ENCODE measurements around the gene SHH. TPM values are rescaled to one million over a fixed set of nuclear protein-coding genes. Genes with fewer than 3 reads are reported as not detected.

The SHH gene
- total RNA-seq, 4 donors from 2014 or later = 0.21 to 0.68 TPM; not detected in 2

DNA sequence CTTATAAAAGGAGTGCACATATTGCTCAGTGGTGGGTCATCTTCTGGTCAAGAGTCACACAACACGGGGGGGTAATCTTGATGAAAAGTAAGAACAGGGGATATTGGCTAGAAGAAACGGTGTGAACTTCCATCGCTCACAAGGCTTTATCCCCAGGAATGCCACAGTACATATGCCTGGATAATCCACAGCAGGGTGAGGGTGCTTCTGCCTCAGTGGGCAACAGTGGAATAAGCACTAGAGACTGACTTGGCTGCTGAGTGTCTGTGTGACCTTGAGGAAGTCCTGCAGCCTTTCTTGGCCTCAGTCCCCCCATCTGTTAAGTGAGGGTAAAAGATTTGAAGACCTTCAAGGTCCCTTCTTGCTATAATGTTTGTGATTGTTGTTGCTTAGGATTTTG, 44.9 kb upstream of the SHH start:
- peaks cover 4% of the 10 kb centered on the region for H3K27me3 ChIP-seq
- WGBS = 85% methylated on average over 3 of the region's 3 CpGs
- DNase-seq (ENCODE audit: low spot score in 2 of 2) = peak in 1 of 2 donors; percentile 10
- H3K9me3 ChIP-seq = no peaks in the 10 kb centered on the region
- H3K4me1 ChIP-seq = no peaks in the 10 kb centered on the region
- H3K36me3 ChIP-seq = no peaks in the 10 kb centered on the region
- TF ChIP-seq, protein P1, sequence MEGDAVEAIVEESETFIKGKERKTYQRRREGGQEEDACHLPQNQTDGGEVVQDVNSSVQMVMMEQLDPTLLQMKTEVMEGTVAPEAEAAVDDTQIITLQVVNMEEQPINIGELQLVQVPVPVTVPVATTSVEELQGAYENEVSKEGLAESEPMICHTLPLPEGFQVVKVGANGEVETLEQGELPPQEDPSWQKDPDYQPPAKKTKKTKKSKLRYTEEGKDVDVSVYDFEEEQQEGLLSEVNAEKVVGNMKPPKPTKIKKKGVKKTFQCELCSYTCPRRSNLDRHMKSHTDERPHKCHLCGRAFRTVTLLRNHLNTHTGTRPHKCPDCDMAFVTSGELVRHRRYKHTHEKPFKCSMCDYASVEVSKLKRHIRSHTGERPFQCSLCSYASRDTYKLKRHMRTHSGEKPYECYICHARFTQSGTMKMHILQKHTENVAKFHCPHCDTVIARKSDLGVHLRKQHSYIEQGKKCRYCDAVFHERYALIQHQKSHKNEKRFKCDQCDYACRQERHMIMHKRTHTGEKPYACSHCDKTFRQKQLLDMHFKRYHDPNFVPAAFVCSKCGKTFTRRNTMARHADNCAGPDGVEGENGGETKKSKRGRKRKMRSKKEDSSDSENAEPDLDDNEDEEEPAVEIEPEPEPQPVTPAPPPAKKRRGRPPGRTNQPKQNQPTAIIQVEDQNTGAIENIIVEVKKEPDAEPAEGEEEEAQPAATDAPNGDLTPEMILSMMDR (IDR thresholded peaks at IDR 0.05) = no peak
- TF ChIP-seq POLR2A (IDR thresholded peaks at IDR 0.05) = no peak
- no peak for TF ChIP-seq EP300 (IDR thresholded peaks at IDR 0.05)
- TF ChIP-seq POLR2AphosphoS5 (IDR thresholded peaks at IDR 0.05) = no peak
- H3K4me3 ChIP-seq = no peak overlapping the region
- H3K27ac ChIP-seq = no peak overlapping the region

DNA sequence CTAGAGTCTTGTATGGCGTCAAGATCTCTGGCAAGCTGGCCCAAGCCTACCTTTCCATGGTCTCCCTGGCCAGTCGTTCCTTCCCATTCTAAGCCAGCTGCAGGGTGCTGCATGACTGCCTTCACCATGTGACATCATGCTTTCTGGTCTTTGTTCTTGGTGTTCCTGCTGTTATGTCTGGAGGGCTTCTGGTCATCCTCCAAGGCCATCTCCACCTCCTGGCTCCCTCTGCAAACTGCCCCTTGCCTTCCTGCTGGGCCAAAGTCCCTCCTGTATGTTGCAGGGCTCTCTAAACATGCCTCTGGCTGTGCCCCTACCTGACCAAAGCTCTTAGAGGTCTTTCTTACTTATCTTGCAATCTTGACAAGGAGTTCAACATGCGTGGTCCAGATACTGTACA, 44.4 kb upstream of the SHH start:
- Histone ChIP-seq H3K36me3 (no peaks in the 10 kb centered on the region), H3K4me1 (no peaks in the 10 kb centered on the region), H3K27ac (no peak overlapping the region), H3K4me3 (no peak overlapping the region), H3K9me3 (no peaks in the 10 kb centered on the region), H3K27me3 (peaks cover 4% of the 10 kb centered on the region)
- DNase-seq (ENCODE audit: low spot score in 2 of 2) = peak in 1 of 2 donors; percentile 47
- no peak for TF ChIP-seq EP300 (IDR thresholded peaks at IDR 0.05)
- TF ChIP-seq POLR2AphosphoS5 (IDR thresholded peaks at IDR 0.05) = no peak
- TF ChIP-seq POLR2A (IDR thresholded peaks at IDR 0.05) = no peak
- TF ChIP-seq, protein P1 (IDR thresholded peaks at IDR 0.05) = no peak
- WGBS = 71% methylated on average over 3 of the region's 3 CpGs

DNA sequence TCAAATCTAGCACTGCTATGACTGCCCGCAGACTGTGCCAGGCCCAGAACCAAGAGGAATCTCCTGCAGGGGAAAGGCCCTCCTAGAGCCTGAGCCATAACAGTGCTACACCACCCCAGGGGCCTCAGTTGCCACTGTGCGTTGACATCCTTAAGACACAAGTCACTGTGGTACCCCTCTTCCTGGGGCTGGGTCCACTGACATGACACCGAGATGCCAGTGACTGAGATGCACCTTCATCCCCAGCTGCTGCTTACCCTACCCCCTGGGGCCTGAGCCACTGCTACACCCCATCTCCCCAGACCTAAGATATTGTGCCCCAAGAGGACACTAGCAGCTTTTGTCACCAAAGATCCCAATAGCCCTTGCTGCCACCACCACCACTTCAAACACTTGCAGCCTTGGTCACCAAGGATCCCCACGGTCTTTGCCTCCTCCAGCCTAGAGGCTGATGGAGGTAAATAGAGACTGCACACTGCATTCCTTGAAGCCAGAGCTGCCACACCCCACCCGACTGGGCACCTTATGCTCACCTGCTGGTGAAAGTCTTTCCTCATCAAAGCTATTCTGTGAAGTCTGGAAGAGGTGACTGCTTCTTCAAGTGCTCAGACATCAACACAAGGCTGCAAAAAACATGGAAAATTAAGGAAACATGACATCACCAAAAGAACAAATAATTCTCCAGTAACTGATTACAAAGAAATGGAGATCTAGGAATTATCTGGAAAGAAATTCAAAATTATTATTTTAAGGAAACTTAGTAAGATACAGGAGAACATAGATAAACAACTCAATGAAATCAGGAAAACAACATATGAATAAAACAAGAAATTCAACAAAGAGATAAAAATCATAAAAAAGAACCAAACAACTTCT, 40.4 kb upstream of the SHH start:
- H3K9me3 ChIP-seq = no peaks in the 10 kb centered on the region
- H3K4me3 ChIP-seq = no peak overlapping the region
- 82% methylated on average over 4 of the region's 5 CpGs for WGBS
- TF ChIP-seq POLR2AphosphoS5 (IDR thresholded peaks at IDR 0.05) (no peak), EP300 (IDR thresholded peaks at IDR 0.05) (no peak)
- H3K27me3 ChIP-seq = peaks cover 20% of the 10 kb centered on the region
- no peaks in the 10 kb centered on the region for H3K36me3 ChIP-seq
- H3K4me1 ChIP-seq = no peaks in the 10 kb centered on the region
- peak; percentile 19 to 70 for DNase-seq (ENCODE audit: low spot score in 2 of 2)
- H3K27ac ChIP-seq = no peak overlapping the region

DNA sequence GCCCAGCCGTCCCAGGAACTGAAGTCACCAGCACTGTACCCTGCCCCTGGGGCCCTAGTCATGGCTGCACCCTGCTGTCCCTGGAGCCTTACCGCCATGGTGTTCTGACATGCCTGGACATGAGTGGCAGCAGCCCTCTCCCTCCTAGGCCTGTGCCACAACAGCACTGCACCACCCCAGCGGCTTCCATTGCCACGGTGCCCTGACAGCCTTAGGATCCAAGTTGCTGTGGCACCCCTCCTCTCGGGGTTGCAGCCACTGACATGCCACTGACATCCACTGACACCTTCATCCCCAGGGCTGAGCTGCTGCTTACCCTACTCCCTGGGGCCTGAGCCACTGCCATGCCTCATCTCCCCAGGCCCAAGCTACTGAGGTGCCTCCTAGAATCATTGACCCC, 39.6 kb upstream of the SHH start:
- WGBS = 60% methylated on average over 5 of the region's 5 CpGs

DNA sequence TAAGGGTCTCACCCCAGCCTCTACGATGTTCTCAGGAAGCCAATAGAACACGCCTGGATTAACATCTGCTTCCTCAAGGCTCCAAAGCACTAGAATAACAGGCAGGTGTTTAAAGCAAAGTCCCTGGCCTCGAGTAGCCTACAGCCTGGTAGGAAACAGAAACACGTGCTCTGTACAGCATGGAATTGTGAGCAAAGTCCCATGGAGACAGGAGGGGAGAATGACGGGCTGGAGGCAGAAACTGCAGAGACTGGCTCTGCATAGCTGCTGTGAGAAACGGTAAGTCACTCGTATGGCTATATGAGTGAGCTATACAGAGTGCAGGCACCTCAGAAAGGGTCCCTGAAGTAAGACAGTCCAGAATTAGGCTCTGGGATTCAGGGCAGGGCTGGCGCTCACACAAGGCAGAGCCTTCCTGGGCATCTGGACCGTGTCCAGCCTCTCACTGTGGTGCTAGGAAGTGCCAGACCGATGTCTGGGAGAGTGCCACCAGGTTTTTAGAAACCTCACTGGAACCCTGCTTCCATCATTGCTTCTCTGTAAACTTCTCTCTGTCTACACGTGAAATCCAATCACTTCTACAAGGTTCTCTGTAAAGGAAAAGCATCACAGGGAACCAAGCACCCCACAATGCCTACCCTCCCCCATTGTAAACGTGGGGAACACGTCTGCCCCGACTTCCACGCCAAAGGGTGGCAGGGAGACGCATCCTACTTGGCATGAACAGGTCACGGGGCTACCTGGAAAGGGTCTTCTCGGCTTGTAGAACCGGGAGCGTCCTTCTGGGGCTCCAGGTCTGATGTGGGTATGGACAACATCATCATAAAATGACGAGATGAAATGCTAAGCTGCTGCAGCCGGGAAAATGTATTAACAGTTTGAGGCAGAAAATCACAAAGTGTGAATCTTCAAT, 38.8 kb upstream of the SHH start:
- Histone ChIP-seq H3K4me1 (no peaks in the 10 kb centered on the region), H3K27ac (no peak overlapping the region), H3K27me3 (peaks cover 25% of the 10 kb centered on the region), H3K36me3 (no peaks in the 10 kb centered on the region), H3K4me3 (no peak overlapping the region), H3K9me3 (no peaks in the 10 kb centered on the region)
- 79% methylated on average over 22 of the region's 22 CpGs for WGBS
- TF ChIP-seq EP300 (IDR thresholded peaks at IDR 0.05) (no peak), POLR2A (IDR thresholded peaks at IDR 0.05) (no peak), POLR2AphosphoS5 (IDR thresholded peaks at IDR 0.05) (no peak)
- TF ChIP-seq, protein P1 (IDR thresholded peaks at IDR 0.05) = no peak
- peak; percentile 19 to 52 for DNase-seq (ENCODE audit: low spot score in 2 of 2)

More for the DNA sequence above, 39.6 kb upstream of the SHH start:
- Histone ChIP-seq H3K27me3 (peaks cover 25% of the 10 kb centered on the region), H3K4me1 (no peaks in the 10 kb centered on the region), H3K4me3 (no peak overlapping the region), H3K27ac (no peak overlapping the region), H3K36me3 (no peaks in the 10 kb centered on the region), H3K9me3 (no peaks in the 10 kb centered on the region)
- peak; percentile 13 to 56 for DNase-seq (ENCODE audit: low spot score in 2 of 2)
- TF ChIP-seq EP300 (IDR thresholded peaks at IDR 0.05) (no peak), POLR2AphosphoS5 (IDR thresholded peaks at IDR 0.05) (no peak), POLR2A (IDR thresholded peaks at IDR 0.05) (no peak)
- TF ChIP-seq, protein P1 (IDR thresholded peaks at IDR 0.05) = no peak
